ENCODE measurements around the gene SUPT3H. TPM values are rescaled to one million over a fixed set of nuclear protein-coding genes. Genes with fewer than 3 reads are reported as not detected.

The SUPT3H gene
- total RNA-seq, 1 experiment from 2014 or later, result 3.6 TPM

- no peaks in the 10 kb centered on the region for H3K4me1 ChIP-seq (ENCODE audit: insufficient read depth, low read length)
- no peaks in the 10 kb centered on the region for H3F3A ChIP-seq (ENCODE audit: low read length, unreplicated experiment)
- H3K4me3 ChIP-seq (ENCODE audit: low read length), result no peak overlapping the region
- H4K20me1 ChIP-seq (ENCODE audit: low read length), result no peaks in the 10 kb centered on the region
- H3K9ac ChIP-seq (ENCODE audit: low read length), result no peak overlapping the region
- intact Hi-C loops (cut with micrococcal nuclease), result no loop called here
- no peak overlapping the region for H2AFZ ChIP-seq (ENCODE audit: low read length)
- no peaks in the 10 kb centered on the region for H3K36me3 ChIP-seq (ENCODE audit: low read depth, low read length)
- DNase-seq, result no peak
- ATAC-seq, result no peak
- H3K79me2 ChIP-seq (ENCODE audit: low read length), result no peaks in the 10 kb centered on the region
- no peaks in the 10 kb centered on the region for H3K27me3 ChIP-seq (ENCODE audit: low read length)
- no TSS peak for BruUV-seq (replicated peaks)
- H3K4me2 ChIP-seq (ENCODE audit: low read length), result no peak overlapping the region
- no peak for TF ChIP-seq EZH2 (IDR thresholded peaks at IDR 0.05; ENCODE audit: low read length, unreplicated experiment)
- TF ChIP-seq CTCF (conservative IDR thresholded peaks at IDR 0.05; ENCODE audit: low read depth, low read length), result no peak
- TF ChIP-seq EZH2phosphoT487 (IDR thresholded peaks at IDR 0.05; ENCODE audit: borderline replicate concordance, low read length), result no peak
- H3K9me3 ChIP-seq (ENCODE audit: low read length), result no peaks in the 10 kb centered on the region
- H3K9me2 ChIP-seq (replicated peaks; ENCODE audit: low read length), result no peaks in the 10 kb centered on the region
- ChIA-PET CTCF (no interaction called here), POLR2A (ENCODE audit: unreplicated experiment) (no interaction called here)
- H3K27ac ChIP-seq (ENCODE audit: low read length), result no peak overlapping the region
Measured at GRCh38 chr6:45301348-45302142, 76.2 kb downstream of the SUPT3H start.

GRCh38 chr6:45300736-45301135, 77.0 kb downstream of the SUPT3H start:
- DNase-seq, result no peak
- POLR2A ChIA-PET (ENCODE audit: unreplicated experiment), result no interaction called here
- Histone ChIP-seq H3K9ac (ENCODE audit: low read length) (no peak overlapping the region), H3K79me2 (ENCODE audit: low read length) (no peaks in the 10 kb centered on the region), H3K9me2 (replicated peaks; ENCODE audit: low read length) (no peaks in the 10 kb centered on the region), H3K36me3 (ENCODE audit: low read depth, low read length) (no peaks in the 10 kb centered on the region), H3K9me3 (ENCODE audit: low read length) (no peaks in the 10 kb centered on the region), H3F3A (ENCODE audit: low read length, unreplicated experiment) (no peaks in the 10 kb centered on the region), H2AFZ (ENCODE audit: low read length) (no peak overlapping the region), H3K27ac (ENCODE audit: low read length) (no peak overlapping the region), H3K27me3 (ENCODE audit: low read length) (no peaks in the 10 kb centered on the region), H3K4me1 (ENCODE audit: insufficient read depth, low read length) (no peaks in the 10 kb centered on the region), H4K20me1 (ENCODE audit: low read length) (no peaks in the 10 kb centered on the region), H3K4me3 (ENCODE audit: low read length) (no peak overlapping the region), H3K4me2 (ENCODE audit: low read length) (no peak overlapping the region)
- no peak for TF ChIP-seq EZH2 (IDR thresholded peaks at IDR 0.05; ENCODE audit: low read length, unreplicated experiment)
- no peak for TF ChIP-seq EZH2phosphoT487 (IDR thresholded peaks at IDR 0.05; ENCODE audit: borderline replicate concordance, low read length)
- TF ChIP-seq CTCF (conservative IDR thresholded peaks at IDR 0.05; ENCODE audit: low read depth, low read length), result no peak
- ATAC-seq, result no peak
- CTCF ChIA-PET, result no interaction called here
- intact Hi-C loops (cut with micrococcal nuclease), result no loop called here
- BruUV-seq (replicated peaks), result no TSS peak

- Histone ChIP-seq H3K4me1 (ENCODE audit: insufficient read depth, low read length) (no peaks in the 10 kb centered on the region), H3F3A (ENCODE audit: low read length, unreplicated experiment) (no peaks in the 10 kb centered on the region), H3K9me3 (ENCODE audit: low read length) (no peaks in the 10 kb centered on the region), H3K9ac (ENCODE audit: low read length) (no peak overlapping the region), H4K20me1 (ENCODE audit: low read length) (no peaks in the 10 kb centered on the region), H3K27me3 (ENCODE audit: low read length) (no peaks in the 10 kb centered on the region), H3K27ac (ENCODE audit: low read length) (no peak overlapping the region), H3K9me2 (replicated peaks; ENCODE audit: low read length) (no peaks in the 10 kb centered on the region), H3K79me2 (ENCODE audit: low read length) (no peaks in the 10 kb centered on the region), H3K4me2 (ENCODE audit: low read length) (no peak overlapping the region), H2AFZ (ENCODE audit: low read length) (no peak overlapping the region), H3K4me3 (ENCODE audit: low read length) (no peak overlapping the region), H3K36me3 (ENCODE audit: low read depth, low read length) (no peaks in the 10 kb centered on the region)
- no TSS peak for BruUV-seq (replicated peaks)
- CTCF ChIA-PET, result no interaction called here
- intact Hi-C loops (cut with micrococcal nuclease), result no loop called here
- DNase-seq, result no peak
- no peak for ATAC-seq
- TF ChIP-seq EZH2phosphoT487 (IDR thresholded peaks at IDR 0.05; ENCODE audit: borderline replicate concordance, low read length) (no peak), EZH2 (IDR thresholded peaks at IDR 0.05; ENCODE audit: low read length, unreplicated experiment) (no peak), CTCF (conservative IDR thresholded peaks at IDR 0.05; ENCODE audit: low read depth, low read length) (no peak)
- POLR2A ChIA-PET (ENCODE audit: unreplicated experiment), result no interaction called here
Measured at GRCh38 chr6:45299096-45299581, 78.6 kb downstream of the SUPT3H start.

Measured in PC-3 (cell line).